ENCODE results near the gene PATJ. TPM values are rescaled to one million over a fixed set of nuclear protein-coding genes. Genes with fewer than 3 reads are reported as not detected.
"Not testable (repeated sequence)": the region's sequence is repeated elsewhere in the genome, so short reads cannot be mapped to it uniquely, and the experiment has no call there.

Gene PATJ
- total and polyA plus RNA-seq, 2 donors (not counting 1 experiment from before 2014, with no cell fraction given), result 8.0 to 45.3 TPM

DNA sequence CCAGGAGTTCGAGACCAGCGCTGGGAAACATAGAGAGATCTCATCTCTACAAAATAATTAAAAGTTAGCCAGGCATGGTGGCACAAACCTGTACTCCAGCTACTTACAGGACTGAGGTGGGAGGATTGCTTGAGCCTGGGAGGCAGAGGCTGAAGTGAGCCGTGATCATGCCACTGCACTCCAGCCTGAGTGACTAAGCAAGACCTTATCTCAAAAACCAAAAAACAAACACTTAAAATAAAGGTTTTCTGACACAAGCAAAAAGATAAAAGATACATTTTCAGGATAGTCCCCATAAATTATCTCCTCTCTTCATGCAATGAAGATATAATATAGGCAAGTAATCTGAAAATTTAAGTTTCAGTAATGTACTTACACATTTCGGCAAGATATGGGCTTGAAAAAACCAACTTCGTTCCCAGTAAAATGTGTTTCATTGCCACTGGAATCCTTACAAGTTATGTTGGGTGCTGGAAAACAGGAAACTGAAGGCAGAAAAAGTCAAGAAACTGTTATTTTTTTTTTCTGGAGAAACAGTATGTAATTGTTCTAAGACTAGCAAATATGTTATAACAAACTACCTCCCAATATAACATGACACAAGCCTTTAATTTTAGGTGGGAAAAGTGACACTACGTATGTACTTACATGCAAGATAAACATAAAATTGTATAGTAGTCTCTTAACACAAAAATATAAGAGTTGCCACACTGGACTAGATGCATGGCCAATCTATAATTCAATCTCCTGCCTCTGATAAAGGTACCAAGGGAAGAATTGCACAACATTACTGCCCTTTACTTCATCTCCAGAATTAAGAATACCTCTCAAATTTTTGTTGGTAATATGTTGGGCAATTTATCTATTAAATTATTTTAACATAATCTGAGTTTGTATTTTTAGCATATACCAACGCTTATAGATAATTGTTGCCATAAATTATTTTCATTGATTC lies 33.0 kb upstream of the PATJ start:
- Mint-ChIP-seq H3K9me3 (ENCODE audit: insufficient read depth) (no peaks in the 10 kb centered on the region), H3K4me3 (no peak overlapping the region), H3K4me1 (no peaks in the 10 kb centered on the region), H3K27ac (no peak overlapping the region), H3K27me3 (no peaks in the 10 kb centered on the region)
- Histone ChIP-seq H3K9me3 (ENCODE audit: control extremely low read depth in 1 of 3, control insufficient read depth in 2 of 3, insufficient read depth in 1 of 3, low read length in 2 of 3) (no peaks in the 10 kb centered on the region), H3K9ac (ENCODE audit: low read length) (no peak overlapping the region), H4K20me1 (ENCODE audit: control insufficient read depth, insufficient read depth, low read length, poor library complexity, severe bottlenecking) (peaks cover 30% of the 10 kb centered on the region), H3K4me3 (ENCODE audit: control extremely low read depth in 1 of 5, extremely low read depth in 1 of 5, insufficient read depth in 1 of 5, low read depth in 2 of 5, low read length in 4 of 5) (no peak overlapping the region), H2AFZ (ENCODE audit: insufficient read depth, low read depth, low read length, poor library complexity, severe bottlenecking) (no peak overlapping the region), H3K27me3 (replicated peaks in 1 of 4; ENCODE audit: control extremely low read depth in 1 of 4, control insufficient read depth in 3 of 4, insufficient read depth in 4 of 4, low read length in 3 of 4) (no peaks in the 10 kb centered on the region), H3K27ac (ENCODE audit: low read length in 2 of 2) (no peak overlapping the region), H3K36me3 (replicated peaks in 1 of 2; ENCODE audit: control extremely low read depth in 1 of 2, control insufficient read depth in 1 of 2, extremely low read depth in 1 of 2, insufficient read depth in 2 of 2, low read length in 1 of 2) (peaks cover 5 to 41% of the 10 kb centered on the region in 2 experiments), H3K4me1 (ENCODE audit: control insufficient read depth in 2 of 2, insufficient read depth in 2 of 2, low read length in 2 of 2) (no peaks in the 10 kb centered on the region), H3K4me2 (replicated peaks; ENCODE audit: low read depth, low read length, poor library complexity, severe bottlenecking) (no peak overlapping the region), H3K79me2 (ENCODE audit: control insufficient read depth, insufficient read depth, low read length) (peaks cover 23% of the 10 kb centered on the region)
- no peak for DNase-seq
- WGBS (ENCODE audit: insufficient coverage), result 95% methylated on average over 4 of the region's 7 CpGs
- no peak for ATAC-seq (ENCODE audit: low read depth)
- POLR2A ChIA-PET, result no interaction called here
- intact Hi-C loops (cut with micrococcal nuclease), result no loop called here
- CTCF ChIA-PET, result no interaction called here
- TF ChIP-seq, protein P1, sequence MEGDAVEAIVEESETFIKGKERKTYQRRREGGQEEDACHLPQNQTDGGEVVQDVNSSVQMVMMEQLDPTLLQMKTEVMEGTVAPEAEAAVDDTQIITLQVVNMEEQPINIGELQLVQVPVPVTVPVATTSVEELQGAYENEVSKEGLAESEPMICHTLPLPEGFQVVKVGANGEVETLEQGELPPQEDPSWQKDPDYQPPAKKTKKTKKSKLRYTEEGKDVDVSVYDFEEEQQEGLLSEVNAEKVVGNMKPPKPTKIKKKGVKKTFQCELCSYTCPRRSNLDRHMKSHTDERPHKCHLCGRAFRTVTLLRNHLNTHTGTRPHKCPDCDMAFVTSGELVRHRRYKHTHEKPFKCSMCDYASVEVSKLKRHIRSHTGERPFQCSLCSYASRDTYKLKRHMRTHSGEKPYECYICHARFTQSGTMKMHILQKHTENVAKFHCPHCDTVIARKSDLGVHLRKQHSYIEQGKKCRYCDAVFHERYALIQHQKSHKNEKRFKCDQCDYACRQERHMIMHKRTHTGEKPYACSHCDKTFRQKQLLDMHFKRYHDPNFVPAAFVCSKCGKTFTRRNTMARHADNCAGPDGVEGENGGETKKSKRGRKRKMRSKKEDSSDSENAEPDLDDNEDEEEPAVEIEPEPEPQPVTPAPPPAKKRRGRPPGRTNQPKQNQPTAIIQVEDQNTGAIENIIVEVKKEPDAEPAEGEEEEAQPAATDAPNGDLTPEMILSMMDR (IDR thresholded peaks at IDR 0.05), result no peak
- no peak for TF ChIP-seq EZH2 (IDR thresholded peaks at IDR 0.05; ENCODE audit: borderline replicate concordance, insufficient read depth, low read depth, low read length, poor library complexity, severe bottlenecking)

DNA sequence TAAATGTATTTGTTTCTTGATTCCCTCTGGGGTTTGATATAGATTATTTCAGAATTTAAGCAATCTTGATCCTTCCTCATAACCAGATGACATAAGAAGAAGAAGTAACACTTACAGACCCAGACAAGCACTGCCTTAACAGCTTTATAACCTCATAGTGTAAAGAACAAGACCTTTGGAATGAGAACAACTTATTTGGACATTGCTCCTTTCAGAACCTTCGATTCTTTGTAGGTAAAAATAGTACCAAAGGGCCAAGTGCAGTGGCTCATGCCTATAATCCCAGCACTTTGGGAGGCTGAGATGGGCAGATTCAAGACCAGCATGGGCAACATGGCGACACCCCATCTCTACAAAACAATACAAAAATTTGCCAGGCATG lies 32.4 kb upstream of the PATJ start:
- no peaks in the 10 kb centered on the region for H3K27me3 Mint-ChIP-seq
- peaks cover 30% of the 10 kb centered on the region for H4K20me1 ChIP-seq (ENCODE audit: control insufficient read depth, insufficient read depth, low read length, poor library complexity, severe bottlenecking)
- H3K9ac ChIP-seq (ENCODE audit: low read length), result no peak overlapping the region
- intact Hi-C loops (cut with micrococcal nuclease), result no loop called here
- H3K79me2 ChIP-seq (ENCODE audit: control insufficient read depth, insufficient read depth, low read length), result peaks cover 29% of the 10 kb centered on the region
- POLR2A ChIA-PET, result no interaction called here
- CTCF ChIA-PET, result no interaction called here
- no peak for TF ChIP-seq EZH2 (IDR thresholded peaks at IDR 0.05; ENCODE audit: borderline replicate concordance, insufficient read depth, low read depth, low read length, poor library complexity, severe bottlenecking)
- TF ChIP-seq, protein P1 (IDR thresholded peaks at IDR 0.05), result no peak
- no peaks in the 10 kb centered on the region for H3K4me1 Mint-ChIP-seq
- no peak overlapping the region for H3K27ac Mint-ChIP-seq
- no peaks in the 10 kb centered on the region for H3K27me3 ChIP-seq (replicated peaks in 1 of 4; ENCODE audit: control extremely low read depth in 1 of 4, control insufficient read depth in 3 of 4, insufficient read depth in 4 of 4, low read length in 3 of 4)
- no peaks in the 10 kb centered on the region for H3K9me3 ChIP-seq (ENCODE audit: control extremely low read depth in 1 of 3, control insufficient read depth in 2 of 3, insufficient read depth in 1 of 3, low read length in 2 of 3)
- no peaks in the 10 kb centered on the region for H3K9me3 Mint-ChIP-seq (ENCODE audit: insufficient read depth)
- H3K4me3 ChIP-seq (ENCODE audit: control extremely low read depth in 1 of 5, extremely low read depth in 1 of 5, insufficient read depth in 1 of 5, low read depth in 2 of 5, low read length in 4 of 5), result no peak overlapping the region
- H2AFZ ChIP-seq (ENCODE audit: insufficient read depth, low read depth, low read length, poor library complexity, severe bottlenecking), result no peak overlapping the region
- no peak overlapping the region for H3K27ac ChIP-seq (ENCODE audit: low read length in 2 of 2)
- 100% methylated on average over 1 of the region's 2 CpGs for WGBS (ENCODE audit: insufficient coverage)
- H3K4me3 Mint-ChIP-seq, result no peak overlapping the region
- H3K36me3 ChIP-seq (replicated peaks in 1 of 2; ENCODE audit: control extremely low read depth in 1 of 2, control insufficient read depth in 1 of 2, extremely low read depth in 1 of 2, insufficient read depth in 2 of 2, low read length in 1 of 2), result peaks cover 5 to 36% of the 10 kb centered on the region in 2 experiments
- H3K4me2 ChIP-seq (replicated peaks; ENCODE audit: low read depth, low read length, poor library complexity, severe bottlenecking), result no peak overlapping the region
- ATAC-seq (ENCODE audit: low read depth) (no peak), DNase-seq (no peak)
- H3K4me1 ChIP-seq (ENCODE audit: control insufficient read depth in 2 of 2, insufficient read depth in 2 of 2, low read length in 2 of 2), result no peaks in the 10 kb centered on the region

- CTCF ChIA-PET; H3K9me3 Mint-ChIP-seq (ENCODE audit: insufficient read depth); H3K4me2 ChIP-seq (replicated peaks; ENCODE audit: low read depth, low read length, poor library complexity, severe bottlenecking); H3K9ac ChIP-seq (ENCODE audit: low read length); POLR2A ChIA-PET; H3K4me1 ChIP-seq (ENCODE audit: control insufficient read depth in 2 of 2, insufficient read depth in 2 of 2, low read length in 2 of 2); H3K27me3 ChIP-seq (replicated peaks in 1 of 4; ENCODE audit: control extremely low read depth in 1 of 4, control insufficient read depth in 3 of 4, insufficient read depth in 4 of 4, low read length in 3 of 4); H3K27ac ChIP-seq (ENCODE audit: low read length in 2 of 2); H2AFZ ChIP-seq (ENCODE audit: insufficient read depth, low read depth, low read length, poor library complexity, severe bottlenecking); DNase-seq; ATAC-seq (ENCODE audit: low read depth); intact Hi-C loops (cut with micrococcal nuclease); H3K27me3 Mint-ChIP-seq; H3K4me3 ChIP-seq (ENCODE audit: control extremely low read depth in 1 of 5, extremely low read depth in 1 of 5, insufficient read depth in 1 of 5, low read depth in 2 of 5, low read length in 4 of 5); H3K4me1 Mint-ChIP-seq; H3K9me3 ChIP-seq (ENCODE audit: control extremely low read depth in 1 of 3, control insufficient read depth in 2 of 3, insufficient read depth in 1 of 3, low read length in 2 of 3); H3K4me3 Mint-ChIP-seq; H3K27ac Mint-ChIP-seq: not testable (repeated sequence)
- H4K20me1 ChIP-seq (ENCODE audit: control insufficient read depth, insufficient read depth, low read length, poor library complexity, severe bottlenecking), result peaks cover 30% of the 10 kb centered on the region
- H3K79me2 ChIP-seq (ENCODE audit: control insufficient read depth, insufficient read depth, low read length), result peaks cover 37% of the 10 kb centered on the region
- peaks cover 3 to 28% of the 10 kb centered on the region in 2 experiments for H3K36me3 ChIP-seq (replicated peaks in 1 of 2; ENCODE audit: control extremely low read depth in 1 of 2, control insufficient read depth in 1 of 2, extremely low read depth in 1 of 2, insufficient read depth in 2 of 2, low read length in 1 of 2)
- WGBS (ENCODE audit: insufficient coverage), result 100% methylated on average over 2 of the region's 4 CpGs
These were observed 31.0 kb upstream of the PATJ start for GRCh38 chr1:61711257-61711656.
